Stimulated activated CD4-positive, alpha-beta T cell treated with anti-CD3 and anti-CD28 coated beads, Interleukin-4, amount 100 ng/mL, for 24 hours (primary cell): ENCODE data around the gene KRT14.
"Not testable (repeated sequence)": the region's sequence is repeated elsewhere in the genome, so short reads cannot be mapped to it uniquely, and the experiment has no call there.

Experiments
- DNase-seq: peaks from one replicate; pipeline ENCODE4 v3.0.0-alpha.2; 2020

The KRT14 gene

DNA sequence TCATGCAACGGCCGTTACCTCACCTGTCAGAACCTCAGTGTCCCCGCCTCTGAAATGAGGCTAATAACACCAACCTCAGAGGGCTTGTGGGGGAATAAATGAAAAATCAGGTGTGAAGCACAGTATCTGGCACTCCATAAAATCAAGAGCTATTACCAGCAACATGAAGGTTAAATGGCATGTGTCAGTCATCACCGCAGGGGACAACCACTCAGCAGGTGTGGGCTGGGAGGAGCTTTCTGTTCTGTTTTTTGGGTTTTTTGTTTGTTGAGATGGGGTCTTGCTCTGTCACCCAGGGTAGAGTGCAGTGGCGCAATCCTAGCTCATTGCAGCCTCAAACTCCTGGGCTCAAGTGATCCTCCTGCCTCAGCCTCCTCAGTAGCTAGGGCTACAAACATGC lies 41.8 kb downstream of the KRT14 start:
- no peak for DNase-seq

- DNase-seq = no peak
These were observed 42.2 kb downstream of the KRT14 start for GRCh38 chr17:41544491-41544892.

GRCh38 chr17:41542786-41543185 lies 43.9 kb downstream of the KRT14 start:
- not testable (repeated sequence) for DNase-seq

- no peak for DNase-seq
These were observed 44.3 kb downstream of the KRT14 start for GRCh38 chr17:41542357-41542756.

GRCh38 chr17:41540921-41541625 lies 45.6 kb downstream of the KRT14 start:
- no peak for DNase-seq

DNA sequence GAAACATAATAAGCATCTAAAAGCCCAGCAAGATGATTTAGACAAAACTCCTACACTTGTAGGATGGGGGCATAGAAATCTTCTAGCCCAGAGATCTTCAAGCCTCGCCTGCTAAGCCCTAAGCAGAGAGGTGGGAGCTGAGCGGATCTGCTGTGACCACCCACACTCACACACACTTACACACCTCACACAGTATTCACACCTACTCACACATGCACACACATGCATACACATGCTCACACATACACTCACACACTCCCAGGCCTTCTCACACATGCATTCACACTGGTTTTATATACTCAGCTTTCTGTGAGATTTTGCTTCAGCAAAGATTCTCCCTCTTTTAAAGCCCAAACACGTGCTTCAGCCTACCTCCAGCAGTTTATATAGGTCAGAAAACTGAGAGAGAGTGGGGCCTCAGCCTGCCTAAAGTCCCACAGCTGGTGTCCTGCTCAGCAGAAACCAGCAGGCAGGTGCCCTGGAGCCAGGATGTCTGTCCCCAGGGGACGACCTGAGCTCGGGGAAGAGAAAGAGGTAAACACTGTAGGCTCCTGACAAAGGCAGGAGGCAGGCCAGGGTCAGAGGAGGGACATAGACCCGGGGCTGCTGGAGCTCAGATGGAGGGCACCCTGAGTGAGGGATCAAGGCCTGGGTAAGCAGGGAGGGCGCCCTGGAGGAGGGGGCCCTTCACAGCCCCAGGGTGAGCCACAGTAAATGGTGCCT lies 46.6 kb downstream of the KRT14 start:
- no peak for DNase-seq

- DNase-seq = no peak
These were observed 47.6 kb downstream of the KRT14 start for GRCh38 chr17:41539071-41539492.

- DNase-seq = no peak
These were observed 48.1 kb downstream of the KRT14 start for GRCh38 chr17:41538565-41538991.

GRCh38 chr17:41537990-41538389 lies 48.7 kb downstream of the KRT14 start:
- DNase-seq = no peak

DNA sequence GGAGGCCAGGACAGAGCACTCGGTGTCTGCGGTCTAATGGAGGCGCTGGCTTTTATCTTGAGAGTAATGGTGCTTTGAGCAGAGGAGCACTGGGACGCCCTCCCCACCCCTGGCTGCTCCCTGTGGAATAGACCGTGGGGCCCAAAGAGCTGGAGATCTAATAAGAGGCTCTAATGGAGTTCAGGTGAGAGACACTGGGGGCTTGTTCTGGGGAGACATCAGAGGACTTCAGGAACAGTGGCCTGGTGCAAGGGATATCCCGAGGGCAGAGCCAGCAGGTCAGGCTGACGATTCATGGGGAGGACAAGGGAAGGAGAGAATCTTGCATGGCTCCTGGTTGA lies 49.1 kb downstream of the KRT14 start:
- no peak for DNase-seq

GRCh38 chr17:41536741-41537613 lies 49.7 kb downstream of the KRT14 start:
- DNase-seq = no peak

DNA sequence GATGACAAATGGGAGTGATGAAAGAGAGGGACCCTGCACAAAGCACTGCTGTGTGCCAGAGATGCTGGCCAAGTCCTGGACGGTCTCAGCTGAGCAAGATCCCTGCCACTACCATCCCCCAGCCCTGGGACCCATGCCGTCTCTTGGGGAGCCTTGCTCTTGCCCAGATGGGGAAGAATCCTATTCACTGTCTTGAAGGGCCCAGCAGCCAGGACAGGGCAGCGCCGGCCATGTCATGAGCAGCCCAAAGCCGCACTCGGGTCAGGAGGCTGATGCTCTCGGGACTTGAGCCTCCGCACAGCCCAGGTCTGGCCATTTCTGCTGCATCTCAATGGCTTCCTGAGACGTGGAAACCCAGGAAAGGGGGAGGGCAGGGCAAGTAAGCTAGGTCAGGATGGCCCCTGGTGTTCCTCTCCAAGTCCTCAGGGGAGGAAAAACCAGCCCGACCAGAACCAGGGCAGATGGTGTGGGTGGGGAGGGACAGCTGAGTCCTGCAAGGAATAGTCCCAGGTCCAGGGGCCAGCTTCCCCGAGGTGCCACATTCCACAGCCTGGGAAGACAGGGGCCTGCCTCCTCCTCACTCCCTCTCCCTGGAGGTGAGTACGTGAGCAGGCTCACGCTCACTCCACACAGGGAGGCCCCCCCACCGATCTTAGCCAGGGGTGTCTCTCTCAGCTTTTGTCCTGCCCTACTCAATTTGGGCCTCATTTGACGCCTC lies 50.8 kb downstream of the KRT14 start:
- DNase-seq = no peak

- DNase-seq = no peak
These were observed 51.7 kb downstream of the KRT14 start for GRCh38 chr17:41534899-41535546.

GRCh38 chr17:41533613-41534012 lies 53.1 kb downstream of the KRT14 start:
- no peak for DNase-seq

DNA sequence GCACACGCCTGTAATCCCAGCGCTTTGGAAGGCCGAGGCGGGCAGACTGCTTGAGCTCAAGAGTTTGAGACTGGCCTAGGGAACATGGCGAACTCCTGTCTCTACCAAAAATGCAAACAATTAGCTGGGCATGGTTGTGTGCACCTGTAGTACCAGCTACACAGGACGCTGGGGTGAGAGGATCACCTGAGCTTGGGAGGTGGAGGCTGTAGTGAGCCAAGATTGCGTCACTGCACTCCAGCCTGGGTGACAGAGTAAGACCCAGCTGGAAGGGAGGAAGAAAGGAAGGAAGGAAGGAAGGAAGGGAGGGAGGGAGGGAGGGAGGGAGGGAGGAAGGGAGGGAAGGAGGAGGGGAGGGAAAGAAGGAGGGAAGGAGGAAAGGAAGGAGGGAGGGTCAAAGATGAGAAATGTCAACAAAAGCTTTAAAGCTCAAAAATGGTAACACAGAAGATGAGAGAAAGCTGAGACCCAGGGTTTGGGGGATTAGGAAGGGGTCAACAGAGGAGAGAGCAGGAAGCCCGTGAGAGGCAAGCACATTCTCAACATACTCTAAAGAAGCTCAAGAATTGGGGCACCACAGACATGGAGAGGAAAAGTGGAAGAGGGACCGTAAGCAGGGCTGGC lies 53.6 kb downstream of the KRT14 start:
- DNase-seq = no peak
